Endothelial cell of umbilical vein (primary cell): Measurements from ENCODE around the gene NR1D2.

Experiments
- EZH2 ChIP-seq: IDR thresholded peaks from 2 replicates; pipeline ENCODE4 v1.6.1; 2012; ENCODE audit warnings: borderline replicate concordance, low read depth, mild to moderate bottlenecking, moderate library complexity, low read length, inconsistent platforms; ENCODE audit not compliant: severe bottlenecking
- FOS ChIP-seq: IDR thresholded peaks from 2 replicates; pipeline ENCODE4 v1.6.1; 2011; ENCODE audit warnings: mild to moderate bottlenecking, low read length, moderate library complexity, borderline replicate concordance; ENCODE audit not compliant: insufficient read depth
- JUN ChIP-seq: IDR thresholded peaks from 2 replicates; pipeline ENCODE4 v1.6.1; 2011; ENCODE audit warnings: borderline replicate concordance, low read depth; ENCODE audit not compliant: insufficient read length, insufficient read depth
- POLR2A ChIP-seq: IDR thresholded peaks from 2 replicates; pipeline ENCODE4 v1.6.1; 2012; ENCODE audit warnings: low read depth, mild to moderate bottlenecking, control low read depth, low read length
- TF ChIP-seq, protein P1 (sequence below), 2 donors: IDR thresholded peaks; 1 replicate in 1 of 2; 2 replicates in 1 of 2; pipeline ENCODE4 v1.5.1; 2011; ENCODE audit warnings: low read length in 2 of 2, mild to moderate bottlenecking in 2 of 2, moderate library complexity in 2 of 2, control low read depth in 1 of 2, inconsistent platforms in 1 of 2, low read depth in 1 of 2; ENCODE audit not compliant: insufficient read depth in 1 of 2; ENCODE audit errors: extremely low read depth in 1 of 2
- TF ChIP-seq, protein P2 (sequence below): IDR thresholded peaks from 2 replicates; pipeline ENCODE4 v1.6.1; 2011; ENCODE audit not compliant: insufficient read depth, insufficient read length

DNA sequence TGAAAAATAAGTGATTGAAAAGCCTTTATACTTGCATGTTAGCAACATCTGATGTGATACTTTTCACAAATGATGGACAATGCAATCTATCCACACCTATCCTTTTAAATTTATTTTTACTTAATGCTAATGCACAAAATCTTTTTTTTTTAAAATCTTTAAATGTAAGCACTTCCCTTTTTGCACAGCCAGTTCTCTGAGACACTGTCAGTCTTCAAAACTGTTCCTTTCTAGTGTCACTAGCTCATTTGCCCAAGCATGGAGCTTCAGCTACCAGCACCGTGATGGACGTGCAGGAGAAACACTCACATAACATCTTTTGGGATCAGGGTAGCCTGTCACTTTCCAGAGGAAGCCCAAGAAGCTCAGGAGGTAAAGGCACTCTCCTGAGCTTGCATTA, 50.1 kb downstream of the NR1D2 start:
- TF ChIP-seq POLR2A, result no peak
- TF ChIP-seq, protein P1, sequence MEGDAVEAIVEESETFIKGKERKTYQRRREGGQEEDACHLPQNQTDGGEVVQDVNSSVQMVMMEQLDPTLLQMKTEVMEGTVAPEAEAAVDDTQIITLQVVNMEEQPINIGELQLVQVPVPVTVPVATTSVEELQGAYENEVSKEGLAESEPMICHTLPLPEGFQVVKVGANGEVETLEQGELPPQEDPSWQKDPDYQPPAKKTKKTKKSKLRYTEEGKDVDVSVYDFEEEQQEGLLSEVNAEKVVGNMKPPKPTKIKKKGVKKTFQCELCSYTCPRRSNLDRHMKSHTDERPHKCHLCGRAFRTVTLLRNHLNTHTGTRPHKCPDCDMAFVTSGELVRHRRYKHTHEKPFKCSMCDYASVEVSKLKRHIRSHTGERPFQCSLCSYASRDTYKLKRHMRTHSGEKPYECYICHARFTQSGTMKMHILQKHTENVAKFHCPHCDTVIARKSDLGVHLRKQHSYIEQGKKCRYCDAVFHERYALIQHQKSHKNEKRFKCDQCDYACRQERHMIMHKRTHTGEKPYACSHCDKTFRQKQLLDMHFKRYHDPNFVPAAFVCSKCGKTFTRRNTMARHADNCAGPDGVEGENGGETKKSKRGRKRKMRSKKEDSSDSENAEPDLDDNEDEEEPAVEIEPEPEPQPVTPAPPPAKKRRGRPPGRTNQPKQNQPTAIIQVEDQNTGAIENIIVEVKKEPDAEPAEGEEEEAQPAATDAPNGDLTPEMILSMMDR (IDR thresholded peaks at IDR 0.05; ENCODE audit: extremely low read depth in 1 of 2, insufficient read depth in 1 of 2, low read depth in 1 of 2, low read length in 2 of 2), result no peak
- TF ChIP-seq EZH2, result no peak
- TF ChIP-seq, protein P2, sequence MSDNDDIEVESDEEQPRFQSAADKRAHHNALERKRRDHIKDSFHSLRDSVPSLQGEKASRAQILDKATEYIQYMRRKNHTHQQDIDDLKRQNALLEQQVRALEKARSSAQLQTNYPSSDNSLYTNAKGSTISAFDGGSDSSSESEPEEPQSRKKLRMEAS, result no peak
- no peak for TF ChIP-seq FOS
- TF ChIP-seq JUN, result no peak
